Calu3 (cell line): ENCODE measurements around the gene CCDC158. TPM values are rescaled to one million over a fixed set of nuclear protein-coding genes. Genes with fewer than 3 reads are reported as not detected.
"Not testable (repeated sequence)": the region's sequence is repeated elsewhere in the genome, so short reads cannot be mapped to it uniquely, and the experiment has no call there.

Experiments
- BruUV-seq: library from RNA; stranded (reverse); fragments of 400-500 nt; replicated peaks from 2 replicates; lab custom pipeline; 2021; lab: Mats Ljungman, UMichigan
- CTCF ChIA-PET: fragments of 300-600 bp; sonication (Branson Sonifier 250); formaldehyde crosslinking; loops from one replicate; lab custom pipeline; 2022; ENCODE audit warnings: antibody characterized with exemption; lab: Charles Lee
- DNase-seq: peaks from one replicate; pipeline ENCODE4 v3.0.0; 2022
- H3K27ac Mint-ChIP-seq: one replicate; pipeline ENCODE4 v1.8.0; 2022; ENCODE audit warnings: mixed read lengths; ENCODE audit not compliant: unreplicated experiment
- H3K27me3 Mint-ChIP-seq: one replicate; pipeline ENCODE4 v1.8.0; 2022; ENCODE audit warnings: mixed read lengths; ENCODE audit not compliant: unreplicated experiment
- H3K36me3 Mint-ChIP-seq: one replicate; pipeline ENCODE4 v1.8.0; 2022; ENCODE audit warnings: mild to moderate bottlenecking, moderate library complexity, mixed read lengths; ENCODE audit not compliant: insufficient read depth, unreplicated experiment
- H3K4me1 Mint-ChIP-seq: one replicate; pipeline ENCODE4 v1.8.0; 2022; ENCODE audit warnings: mild to moderate bottlenecking, low read depth, mixed read lengths; ENCODE audit not compliant: unreplicated experiment
- H3K4me3 Mint-ChIP-seq: one replicate; pipeline ENCODE4 v1.8.0; 2022; ENCODE audit warnings: mild to moderate bottlenecking, low read depth, moderate library complexity, mixed read lengths; ENCODE audit not compliant: unreplicated experiment
- H3K9me3 Mint-ChIP-seq: one replicate; pipeline ENCODE4 v1.8.0; 2022; ENCODE audit warnings: low read depth, mixed read lengths; ENCODE audit not compliant: unreplicated experiment
- intact Hi-C: fragments of 100-400 bp; cut with micrococcal nuclease; formaldehyde crosslinking; loops from one replicate; pipeline ENCODE4 v1.10.0; 2022; ENCODE audit not compliant: unreplicated experiment
- total RNA-seq: library from RNA; stranded (reverse); gene quantifications from 2 replicates; pipeline ENCODE4 v1.2.3, GENCODE V29; 2022
- TF ChIP-seq, protein P1 (sequence below): fragments of 200-600 bp; IDR thresholded peaks from one replicate; pipeline ENCODE4 v1.8.0; 2022; ENCODE audit warnings: antibody characterized with exemption; ENCODE audit not compliant: unreplicated experiment

CCDC158 gene
- total RNA-seq, 1 experiment from 2014 or later: not detected

DNA sequence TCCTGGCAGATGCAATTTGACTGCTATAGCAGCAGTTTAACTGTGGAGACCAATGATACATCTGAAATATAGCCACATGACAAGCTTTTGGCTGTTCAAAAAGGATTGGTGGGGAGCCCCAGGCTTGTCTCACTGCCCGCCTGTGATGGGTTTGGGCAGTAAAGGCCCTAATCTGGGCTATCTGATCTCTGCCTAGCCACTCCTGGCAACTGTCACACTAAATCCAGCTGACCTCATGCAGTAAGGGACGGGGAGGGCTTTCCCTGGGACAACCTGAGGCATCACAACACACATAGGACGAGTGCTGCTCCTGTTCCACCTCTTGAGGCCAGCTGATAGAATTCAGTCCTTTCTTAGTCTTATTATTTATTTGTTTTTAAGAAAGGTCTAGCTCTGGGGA is 56.2 kb downstream of the CCDC158 start:
- Mint-ChIP-seq H3K4me3 (no peak overlapping the region), H3K9me3 (peaks cover 3% of the 10 kb centered on the region), H3K36me3 (no peaks in the 10 kb centered on the region), H3K27ac (no peak overlapping the region), H3K4me1 (no peaks in the 10 kb centered on the region), H3K27me3 (no peaks in the 10 kb centered on the region)
- intact Hi-C loops: no loop called here
- CTCF ChIA-PET: no interaction called here
- BruUV-seq: no TSS peak
- TF ChIP-seq, protein P1, sequence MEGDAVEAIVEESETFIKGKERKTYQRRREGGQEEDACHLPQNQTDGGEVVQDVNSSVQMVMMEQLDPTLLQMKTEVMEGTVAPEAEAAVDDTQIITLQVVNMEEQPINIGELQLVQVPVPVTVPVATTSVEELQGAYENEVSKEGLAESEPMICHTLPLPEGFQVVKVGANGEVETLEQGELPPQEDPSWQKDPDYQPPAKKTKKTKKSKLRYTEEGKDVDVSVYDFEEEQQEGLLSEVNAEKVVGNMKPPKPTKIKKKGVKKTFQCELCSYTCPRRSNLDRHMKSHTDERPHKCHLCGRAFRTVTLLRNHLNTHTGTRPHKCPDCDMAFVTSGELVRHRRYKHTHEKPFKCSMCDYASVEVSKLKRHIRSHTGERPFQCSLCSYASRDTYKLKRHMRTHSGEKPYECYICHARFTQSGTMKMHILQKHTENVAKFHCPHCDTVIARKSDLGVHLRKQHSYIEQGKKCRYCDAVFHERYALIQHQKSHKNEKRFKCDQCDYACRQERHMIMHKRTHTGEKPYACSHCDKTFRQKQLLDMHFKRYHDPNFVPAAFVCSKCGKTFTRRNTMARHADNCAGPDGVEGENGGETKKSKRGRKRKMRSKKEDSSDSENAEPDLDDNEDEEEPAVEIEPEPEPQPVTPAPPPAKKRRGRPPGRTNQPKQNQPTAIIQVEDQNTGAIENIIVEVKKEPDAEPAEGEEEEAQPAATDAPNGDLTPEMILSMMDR: no peak
- no peak for DNase-seq

DNA sequence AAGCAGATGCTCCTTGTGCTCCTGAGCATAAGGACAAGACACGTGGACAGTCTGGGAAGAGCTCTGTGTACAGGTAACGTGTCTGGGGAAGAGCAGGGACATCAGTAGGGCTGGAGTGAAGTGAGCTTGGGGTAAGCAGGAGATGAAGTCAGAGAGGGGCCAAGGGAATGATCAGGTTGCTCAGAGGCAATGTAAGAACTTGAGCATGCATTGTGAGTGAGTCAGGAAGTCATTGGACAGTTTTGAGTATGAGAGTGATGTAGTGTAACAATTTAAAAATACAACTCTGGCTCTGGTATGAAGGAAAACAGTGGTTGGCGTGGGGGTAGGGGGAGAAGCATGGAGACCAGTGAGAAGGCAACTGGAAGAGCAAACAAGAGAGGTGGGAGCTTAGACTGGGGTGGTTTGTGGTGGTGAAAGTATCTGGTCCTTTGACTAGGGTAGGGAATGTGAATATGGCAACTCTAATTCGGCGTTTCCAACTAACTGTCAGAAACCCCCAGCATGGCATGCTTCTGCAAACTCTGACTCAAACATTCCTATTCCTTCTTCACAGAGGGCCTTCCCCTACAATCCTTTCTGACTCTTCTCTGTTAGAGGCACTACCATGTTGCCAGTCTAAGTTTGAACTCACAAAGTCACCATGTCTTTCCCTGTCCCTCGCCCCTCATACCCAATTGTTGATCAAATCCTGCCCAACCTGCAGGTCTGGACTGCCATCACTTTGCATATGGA is 57.2 kb downstream of the CCDC158 start:
- Mint-ChIP-seq H3K9me3 (peaks cover 3% of the 10 kb centered on the region), H3K4me1 (no peaks in the 10 kb centered on the region), H3K27ac (no peak overlapping the region), H3K27me3 (peaks cover 9% of the 10 kb centered on the region), H3K4me3 (no peak overlapping the region), H3K36me3 (no peaks in the 10 kb centered on the region)
- no peak for DNase-seq
- TF ChIP-seq, protein P1: no peak
- intact Hi-C loops: no loop called here
- CTCF ChIA-PET: no interaction called here
- BruUV-seq: no TSS peak

DNA sequence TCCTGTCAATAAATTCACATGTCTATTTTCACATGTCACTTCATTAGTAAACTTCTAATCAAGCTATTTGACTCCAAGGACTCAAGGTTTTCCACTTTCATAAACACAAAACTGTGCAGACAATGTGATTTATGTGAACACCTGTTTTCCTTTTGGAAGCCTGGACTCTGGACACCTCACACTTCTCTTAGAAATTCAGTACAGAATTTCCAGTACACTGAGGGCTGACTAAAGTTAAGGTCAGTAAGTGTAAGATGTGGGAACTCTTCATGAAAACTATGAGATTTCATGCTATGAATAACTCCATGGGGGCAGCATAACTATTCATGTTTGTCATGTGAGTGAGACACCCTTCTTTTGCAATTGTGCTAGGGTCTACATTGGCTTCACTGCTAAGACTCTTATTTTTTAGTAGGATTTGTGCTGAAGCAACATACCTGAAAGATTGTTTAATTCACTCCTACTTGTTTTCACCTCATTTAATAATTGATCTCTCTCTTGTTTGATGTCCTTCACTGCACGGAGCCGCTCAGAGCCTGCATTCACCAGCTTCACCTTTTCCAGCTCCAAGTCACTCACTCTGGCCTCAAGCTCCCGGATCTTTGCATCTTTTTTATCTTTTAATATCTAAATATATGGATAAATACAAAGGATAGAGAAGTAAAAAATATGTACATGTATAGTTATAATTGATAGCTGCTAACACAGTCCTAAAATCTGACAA is 59.1 kb downstream of the CCDC158 start:
- CTCF ChIA-PET: no interaction called here
- Mint-ChIP-seq H3K27ac (no peak overlapping the region), H3K4me3 (no peak overlapping the region), H3K9me3 (peaks cover 3% of the 10 kb centered on the region), H3K27me3 (peaks cover 22% of the 10 kb centered on the region), H3K4me1 (no peaks in the 10 kb centered on the region), H3K36me3 (no peaks in the 10 kb centered on the region)
- BruUV-seq: no TSS peak
- no peak for DNase-seq
- TF ChIP-seq, protein P1: no peak
- intact Hi-C loops: no loop called here

DNA sequence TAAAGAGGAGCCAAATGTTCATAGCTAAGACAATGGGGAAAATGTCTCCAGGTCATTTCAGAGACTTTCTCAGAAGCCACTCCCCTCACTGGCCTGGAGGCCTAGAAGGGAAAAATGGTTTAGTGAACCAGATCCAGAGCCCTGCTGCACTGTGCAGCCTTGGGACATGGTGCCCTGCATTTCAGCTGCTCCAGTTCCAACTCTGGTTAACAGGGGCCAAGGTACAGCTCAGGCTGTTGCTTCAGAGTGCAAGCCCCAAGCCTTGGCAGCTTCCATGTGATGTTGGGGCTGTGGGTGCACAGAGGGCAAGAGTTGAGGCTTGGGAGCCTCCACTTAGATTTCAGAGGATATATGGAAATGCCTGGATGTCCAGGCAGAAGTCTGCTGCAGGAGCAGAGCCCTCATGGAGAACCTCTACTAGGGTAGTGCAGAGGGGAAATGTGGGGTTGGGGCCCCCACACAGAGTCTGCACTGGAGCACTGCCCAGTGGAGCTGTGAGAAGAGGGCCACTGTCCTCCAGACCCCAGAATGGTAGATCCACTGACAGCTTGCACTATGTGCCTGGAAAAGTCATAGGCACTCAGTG is 61.0 kb downstream of the CCDC158 start:
- CTCF ChIA-PET, H3K4me1 Mint-ChIP-seq, H3K9me3 Mint-ChIP-seq, H3K36me3 Mint-ChIP-seq, BruUV-seq, DNase-seq, H3K4me3 Mint-ChIP-seq, H3K27ac Mint-ChIP-seq, intact Hi-C loops: not testable (repeated sequence)
- H3K27me3 Mint-ChIP-seq: peaks cover 22% of the 10 kb centered on the region
